Loucy (cell line): ENCODE data around the gene CCRL2.

Experiments
- EZH2phosphoT487 ChIP-seq: fragments of 200-600 bp; IDR thresholded peaks from 2 replicates; pipeline ENCODE4 v1.6.1; 2018; ENCODE audit warnings: antibody characterized with exemption, mild to moderate bottlenecking, moderate library complexity, borderline replicate concordance
- TF ChIP-seq, protein P1 (sequence below): fragments of 200-600 bp; sonication (generic); conservative IDR thresholded peaks from 2 replicates; pipeline ENCODE4 v1.5.1; 2014; ENCODE audit warnings: mild to moderate bottlenecking, antibody characterized with exemption, low read length

DNA sequence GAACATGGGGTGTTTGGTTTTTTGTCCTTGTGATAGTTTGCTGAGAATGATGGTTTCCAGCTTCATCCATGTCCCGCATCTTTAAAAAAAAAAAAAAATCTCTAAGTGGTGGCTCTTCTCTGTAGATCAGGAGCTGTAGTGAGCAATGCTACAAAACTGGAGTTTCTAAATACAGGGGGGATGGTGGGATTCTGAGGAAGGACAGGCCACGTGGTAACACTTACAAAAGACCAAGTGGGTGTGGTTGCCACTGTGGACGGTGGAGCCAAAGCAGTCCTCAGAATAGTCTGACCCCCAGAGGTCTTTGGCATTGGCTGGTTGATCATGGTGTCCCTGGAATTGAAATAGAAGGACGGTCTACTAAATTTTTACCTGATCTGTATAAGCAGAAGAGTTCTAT lies 7.7 kb downstream of the CCRL2 start:
- TF ChIP-seq, protein P1, sequence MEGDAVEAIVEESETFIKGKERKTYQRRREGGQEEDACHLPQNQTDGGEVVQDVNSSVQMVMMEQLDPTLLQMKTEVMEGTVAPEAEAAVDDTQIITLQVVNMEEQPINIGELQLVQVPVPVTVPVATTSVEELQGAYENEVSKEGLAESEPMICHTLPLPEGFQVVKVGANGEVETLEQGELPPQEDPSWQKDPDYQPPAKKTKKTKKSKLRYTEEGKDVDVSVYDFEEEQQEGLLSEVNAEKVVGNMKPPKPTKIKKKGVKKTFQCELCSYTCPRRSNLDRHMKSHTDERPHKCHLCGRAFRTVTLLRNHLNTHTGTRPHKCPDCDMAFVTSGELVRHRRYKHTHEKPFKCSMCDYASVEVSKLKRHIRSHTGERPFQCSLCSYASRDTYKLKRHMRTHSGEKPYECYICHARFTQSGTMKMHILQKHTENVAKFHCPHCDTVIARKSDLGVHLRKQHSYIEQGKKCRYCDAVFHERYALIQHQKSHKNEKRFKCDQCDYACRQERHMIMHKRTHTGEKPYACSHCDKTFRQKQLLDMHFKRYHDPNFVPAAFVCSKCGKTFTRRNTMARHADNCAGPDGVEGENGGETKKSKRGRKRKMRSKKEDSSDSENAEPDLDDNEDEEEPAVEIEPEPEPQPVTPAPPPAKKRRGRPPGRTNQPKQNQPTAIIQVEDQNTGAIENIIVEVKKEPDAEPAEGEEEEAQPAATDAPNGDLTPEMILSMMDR = no peak
- TF ChIP-seq EZH2phosphoT487 = no peak
